Fibroblast of skin of left quadriceps (primary cell): ENCODE measurements around the gene PSAPL1.

ENCODE experiments used
- DNase-seq, 2 experiments: peaks; one replicate each; pipeline ENCODE4 v3.0.0-alpha.2; 2013; ENCODE audit warnings: low read depth in 2 of 2

Gene PSAPL1

GRCh38 chr4:7431696-7432530 is 2.8 kb downstream of the PSAPL1 start:
- DNase-seq: no peak

GRCh38 chr4:7430965-7431695 is 3.6 kb downstream of the PSAPL1 start:
- no peak for DNase-seq

GRCh38 chr4:7430368-7430964 is 4.3 kb downstream of the PSAPL1 start:
- DNase-seq: no peak

GRCh38 chr4:7429601-7430078 is 5.1 kb downstream of the PSAPL1 start:
- no peak for DNase-seq

- no peak for DNase-seq
Measured at GRCh38 chr4:7429069-7429416, 5.7 kb downstream of the PSAPL1 start.

- DNase-seq: no peak
Measured at GRCh38 chr4:7428261-7429068, 6.3 kb downstream of the PSAPL1 start.

- no peak for DNase-seq
Measured at GRCh38 chr4:7427831-7428260, 6.9 kb downstream of the PSAPL1 start.

GRCh38 chr4:7427361-7427760 is 7.4 kb downstream of the PSAPL1 start:
- DNase-seq: no peak

- DNase-seq: no peak
Measured at GRCh38 chr4:7426525-7427171, 8.1 kb downstream of the PSAPL1 start.

GRCh38 chr4:7425591-7426468 is 8.9 kb downstream of the PSAPL1 start:
- DNase-seq: no peak

- no peak for DNase-seq
Measured at GRCh38 chr4:7425124-7425523, 9.6 kb downstream of the PSAPL1 start.

GRCh38 chr4:7424553-7425111 is 10.1 kb downstream of the PSAPL1 start:
- no peak for DNase-seq

GRCh38 chr4:7423801-7424552 is 10.8 kb downstream of the PSAPL1 start:
- DNase-seq: no peak

GRCh38 chr4:7423391-7423790 is 11.3 kb downstream of the PSAPL1 start:
- no peak for DNase-seq

- DNase-seq: no peak
Measured at GRCh38 chr4:7422898-7423180, 11.9 kb downstream of the PSAPL1 start.

- no peak for DNase-seq
Measured at GRCh38 chr4:7422151-7422897, 12.4 kb downstream of the PSAPL1 start.

GRCh38 chr4:7421356-7422150 is 13.2 kb downstream of the PSAPL1 start:
- DNase-seq: no peak

- DNase-seq: no peak
Measured at GRCh38 chr4:7420661-7421040, 14.1 kb downstream of the PSAPL1 start.
